Natural killer cell (primary cell): ENCODE measurements around the gene COLQ. TPM values are rescaled to one million over a fixed set of nuclear protein-coding genes. Genes with fewer than 3 reads are reported as not detected.
A peak's percentile ranks its signal among the peaks of the same experiment; 100 is the strongest.

ENCODE experiments used
- ATAC-seq, 3 donors: fragments of 150-1000 bp in 2 of 3; fragments of 200-7000 bp in 1 of 3; cut with Tn5 transposase; 1 replicate in 1 of 3; 2 replicates in 2 of 3; pipeline ENCODE4 v1.10.0; 2021; ENCODE audit warnings: mild to moderate bottlenecking in 2 of 3, moderate library complexity in 2 of 3
- DNase-seq, 2 donors: peaks; one replicate each; pipeline versions ENCODE4 v3.0.0 to v3.0.0-alpha.2; 2013 to 2021; ENCODE audit warnings: mixed read lengths in 1 of 2
- H3K27ac ChIP-seq: one replicate; pipeline ENCODE4 v1.5.1; 2013; ENCODE audit warnings: mild to moderate bottlenecking, low read length
- H3K27me3 ChIP-seq: one replicate; pipeline ENCODE4 v1.6.1; 2013; ENCODE audit warnings: low read length; ENCODE audit not compliant: control insufficient read depth, insufficient read depth
- H3K36me3 ChIP-seq: one replicate; pipeline ENCODE4 v1.6.1; 2013; ENCODE audit warnings: low read length; ENCODE audit not compliant: control insufficient read depth, insufficient read depth
- H3K4me1 ChIP-seq: one replicate; pipeline ENCODE4 v1.6.1; 2013; ENCODE audit warnings: low read length; ENCODE audit not compliant: control insufficient read depth, insufficient read depth
- H3K4me3 ChIP-seq: one replicate; pipeline ENCODE4 v1.5.1; 2013; ENCODE audit warnings: low read length
- H3K9me3 ChIP-seq: one replicate; pipeline ENCODE4 v1.6.1; 2013; ENCODE audit warnings: low read length; ENCODE audit not compliant: control insufficient read depth, insufficient read depth
- H3K27ac Mint-ChIP-seq, 2 donors: one replicate each; pipeline ENCODE4 v1.8.0; 2022; ENCODE audit warnings: mild to moderate bottlenecking in 2 of 2, mixed read lengths in 2 of 2, moderate library complexity in 1 of 2
- H3K27me3 Mint-ChIP-seq, 2 donors: one replicate each; pipeline ENCODE4 v1.8.0; 2022; ENCODE audit warnings: low read depth in 2 of 2, mixed read lengths in 2 of 2
- H3K36me3 Mint-ChIP-seq: one replicate; pipeline ENCODE4 v1.8.0; 2022; ENCODE audit warnings: mixed read lengths
- H3K4me1 Mint-ChIP-seq, 2 donors: one replicate each; pipeline ENCODE4 v1.8.0; 2022; ENCODE audit warnings: mixed read lengths in 2 of 2
- H3K4me3 Mint-ChIP-seq: one replicate; pipeline ENCODE4 v1.8.0; 2022; ENCODE audit warnings: mild to moderate bottlenecking, moderate library complexity, mixed read lengths
- H3K9me3 Mint-ChIP-seq, 2 donors: one replicate each; pipeline ENCODE4 v1.8.0; 2022; ENCODE audit warnings: mixed read lengths in 2 of 2
- WGBS: methylation state at CpG from one replicate; pipeline ENCODE4 v1.1.7; 2013; ENCODE audit warnings: missing lambda C conversion rate; ENCODE audit not compliant: insufficient coverage; 5-methylcytosine and 5-hydroxymethylcytosine counted together
- intact Hi-C: fragments of 100-400 bp; cut with micrococcal nuclease; formaldehyde crosslinking; loops from one replicate; pipeline ENCODE4 v1.14.2; 2022
- total RNA-seq, 4 donors: library from RNA; stranded (reverse); fragments of 120-200 nt in 1 of 4; gene quantifications; one replicate each; pipeline versions ENCODE4 v1.2.3 to v1.2.4, GENCODE V29; 2013 to 2022
- TF ChIP-seq, protein P1 (sequence below): fragments of 200-600 bp; IDR thresholded peaks from one replicate; pipeline ENCODE4 v1.8.0; 2022; ENCODE audit warnings: antibody characterized with exemption

COLQ gene
- total RNA-seq, 3 donors from 2014 or later (not counting 1 experiment from before 2014, with no cell fraction given): 37.7 to 60.7 (median 55.8) TPM

DNA sequence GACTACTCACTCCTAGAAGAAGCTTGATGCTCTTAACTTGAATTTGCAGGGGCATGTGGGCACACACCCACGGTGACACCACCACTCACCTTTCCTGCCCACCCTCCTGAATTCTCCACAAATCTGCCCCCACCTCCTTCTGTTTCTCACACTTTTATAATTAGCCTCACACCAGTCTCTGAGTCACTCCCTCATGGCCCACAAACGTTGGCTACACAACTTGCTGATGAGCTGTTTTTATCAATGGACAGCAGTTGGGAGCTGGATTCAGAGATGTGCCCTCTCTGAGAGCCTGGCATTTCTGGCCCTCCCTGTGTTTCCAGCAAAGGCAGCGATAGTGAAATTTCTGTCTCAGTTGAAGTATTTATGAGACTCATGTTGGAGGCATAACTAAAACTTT, 1.3 kb downstream of the COLQ start:
- 32% methylated on average over 3 of the region's 3 CpGs for WGBS
- Mint-ChIP-seq H3K4me1 (peaks cover 52 to 69% of the 10 kb centered on the region in 2 donors), H3K36me3 (no peaks in the 10 kb centered on the region), H3K9me3 (no peaks in the 10 kb centered on the region), H3K4me3 (peak overlapping the region; percentile 90), H3K27ac (peak overlapping the region; percentile 85 to 92), H3K27me3 (no peaks in the 10 kb centered on the region)
- TF ChIP-seq, protein P1, sequence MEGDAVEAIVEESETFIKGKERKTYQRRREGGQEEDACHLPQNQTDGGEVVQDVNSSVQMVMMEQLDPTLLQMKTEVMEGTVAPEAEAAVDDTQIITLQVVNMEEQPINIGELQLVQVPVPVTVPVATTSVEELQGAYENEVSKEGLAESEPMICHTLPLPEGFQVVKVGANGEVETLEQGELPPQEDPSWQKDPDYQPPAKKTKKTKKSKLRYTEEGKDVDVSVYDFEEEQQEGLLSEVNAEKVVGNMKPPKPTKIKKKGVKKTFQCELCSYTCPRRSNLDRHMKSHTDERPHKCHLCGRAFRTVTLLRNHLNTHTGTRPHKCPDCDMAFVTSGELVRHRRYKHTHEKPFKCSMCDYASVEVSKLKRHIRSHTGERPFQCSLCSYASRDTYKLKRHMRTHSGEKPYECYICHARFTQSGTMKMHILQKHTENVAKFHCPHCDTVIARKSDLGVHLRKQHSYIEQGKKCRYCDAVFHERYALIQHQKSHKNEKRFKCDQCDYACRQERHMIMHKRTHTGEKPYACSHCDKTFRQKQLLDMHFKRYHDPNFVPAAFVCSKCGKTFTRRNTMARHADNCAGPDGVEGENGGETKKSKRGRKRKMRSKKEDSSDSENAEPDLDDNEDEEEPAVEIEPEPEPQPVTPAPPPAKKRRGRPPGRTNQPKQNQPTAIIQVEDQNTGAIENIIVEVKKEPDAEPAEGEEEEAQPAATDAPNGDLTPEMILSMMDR: no peak
- intact Hi-C loops: loop anchor here (1.0 to 5.0 kb wide), 3 partner anchors 15 to 53 kb away; no protein-coding TSS in a partner anchor
- peak; percentile 87 to 95 (median 88) for ATAC-seq
- H3K4me1 ChIP-seq: peaks cover 50% of the 10 kb centered on the region
- peak overlapping the region; percentile 34 for H3K4me3 ChIP-seq
- H3K9me3 ChIP-seq: no peaks in the 10 kb centered on the region
- peak; percentile 26 to 53 for DNase-seq
- no peaks in the 10 kb centered on the region for H3K36me3 ChIP-seq
- no peaks in the 10 kb centered on the region for H3K27me3 ChIP-seq
- peak overlapping the region; percentile 69 for H3K27ac ChIP-seq

DNA sequence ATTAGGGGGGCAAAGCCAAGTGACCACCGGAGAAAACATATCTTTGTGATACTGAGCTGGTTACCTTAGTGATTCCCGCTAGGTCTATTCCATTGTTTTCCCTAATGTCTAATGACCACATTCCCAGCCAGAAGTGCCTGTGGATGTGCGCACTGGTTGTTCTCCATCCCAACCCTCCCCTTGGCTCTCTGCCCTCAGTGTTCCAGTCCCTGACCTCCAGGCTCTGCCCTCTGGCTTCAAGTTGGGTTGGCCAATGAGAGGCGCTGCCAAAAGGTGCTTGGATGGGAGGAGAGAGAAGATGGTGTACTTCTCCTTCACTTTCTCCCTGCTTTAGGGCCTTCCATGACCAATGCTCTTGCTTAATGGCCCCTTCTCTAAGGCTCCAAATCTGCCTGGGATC, 2.4 kb downstream of the COLQ start:
- Mint-ChIP-seq H3K4me3 (peak overlapping the region; percentile 21), H3K27ac (peak overlapping the region; percentile 85 to 92), H3K9me3 (no peaks in the 10 kb centered on the region), H3K27me3 (no peaks in the 10 kb centered on the region), H3K36me3 (no peaks in the 10 kb centered on the region), H3K4me1 (peaks cover 52 to 74% of the 10 kb centered on the region in 2 donors)
- H3K27ac ChIP-seq: no peak overlapping the region
- no peaks in the 10 kb centered on the region for H3K36me3 ChIP-seq
- TF ChIP-seq, protein P1: no peak
- no peak for ATAC-seq
- no peaks in the 10 kb centered on the region for H3K27me3 ChIP-seq
- intact Hi-C loops: no loop called here
- H3K4me3 ChIP-seq: no peak overlapping the region
- no peaks in the 10 kb centered on the region for H3K9me3 ChIP-seq
- 100% methylated on average over 3 of the region's 4 CpGs for WGBS
- peaks cover 51% of the 10 kb centered on the region for H3K4me1 ChIP-seq
- no peak for DNase-seq

DNA sequence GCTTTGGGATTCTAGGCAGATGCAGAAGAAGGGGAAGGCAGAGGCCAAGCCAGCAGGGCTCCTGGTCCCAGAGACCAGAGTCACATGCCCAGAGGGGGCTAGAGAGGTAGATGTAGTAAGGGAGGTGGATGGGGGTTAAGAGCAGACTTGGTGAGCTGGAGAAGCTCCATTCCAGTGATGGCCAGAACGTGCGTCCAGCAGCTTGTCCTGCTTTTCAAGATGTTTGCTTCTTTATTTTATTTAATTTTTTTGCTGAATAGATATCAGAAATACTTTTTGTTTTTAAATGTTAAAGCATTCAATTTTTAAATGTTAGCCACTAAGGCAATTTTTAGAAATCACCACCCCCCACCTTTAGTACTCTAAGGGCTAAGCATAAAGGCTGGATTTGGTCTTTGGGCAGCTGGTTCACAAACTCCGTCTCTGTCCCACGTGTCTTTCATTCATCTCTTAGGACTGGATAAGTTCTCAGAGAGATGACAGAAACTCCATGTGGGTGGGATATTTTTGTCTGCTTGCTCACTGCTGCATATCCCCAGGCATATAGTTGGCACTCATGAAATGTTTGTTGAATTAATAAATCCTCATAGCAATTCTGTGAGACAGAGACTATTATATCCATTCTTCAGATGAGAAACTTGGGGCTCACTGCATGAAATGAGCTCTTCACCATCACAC, 6.7 kb downstream of the COLQ start:
- peaks cover 28% of the 10 kb centered on the region for H3K4me1 ChIP-seq

More for the DNA sequence above, 6.7 kb downstream of the COLQ start:
- Mint-ChIP-seq H3K27ac (peak overlapping the region; percentile 16 to 33), H3K4me3 (no peak overlapping the region), H3K36me3 (no peaks in the 10 kb centered on the region), H3K27me3 (no peaks in the 10 kb centered on the region), H3K4me1 (peaks cover 48 to 70% of the 10 kb centered on the region in 2 donors), H3K9me3 (no peaks in the 10 kb centered on the region)
- H3K4me3 ChIP-seq: no peak overlapping the region
- no peaks in the 10 kb centered on the region for H3K36me3 ChIP-seq
- intact Hi-C loops: no loop called here
- ATAC-seq: no peak
- no peak overlapping the region for H3K27ac ChIP-seq
- H3K27me3 ChIP-seq: no peaks in the 10 kb centered on the region
- WGBS: 98% methylated on average over 4 of the region's 4 CpGs
- TF ChIP-seq, protein P1: no peak
- no peak for DNase-seq
- no peaks in the 10 kb centered on the region for H3K9me3 ChIP-seq
